ENCODE measurements around the gene DARS1. TPM values are rescaled to one million over a fixed set of nuclear protein-coding genes. Genes with fewer than 3 reads are reported as not detected.

The DARS1 gene
- total RNA-seq, 1 experiment from 2014 or later = 85.3 TPM

- ChIA-PET CTCF (no interaction called here), POLR2A (no interaction called here)
- intact Hi-C loops (cut with micrococcal nuclease; ENCODE audit: unreplicated experiment) = no loop called here
Measured at GRCh38 chr2:136020831-136021230, 35.4 kb upstream of the DARS1 start.

DNA sequence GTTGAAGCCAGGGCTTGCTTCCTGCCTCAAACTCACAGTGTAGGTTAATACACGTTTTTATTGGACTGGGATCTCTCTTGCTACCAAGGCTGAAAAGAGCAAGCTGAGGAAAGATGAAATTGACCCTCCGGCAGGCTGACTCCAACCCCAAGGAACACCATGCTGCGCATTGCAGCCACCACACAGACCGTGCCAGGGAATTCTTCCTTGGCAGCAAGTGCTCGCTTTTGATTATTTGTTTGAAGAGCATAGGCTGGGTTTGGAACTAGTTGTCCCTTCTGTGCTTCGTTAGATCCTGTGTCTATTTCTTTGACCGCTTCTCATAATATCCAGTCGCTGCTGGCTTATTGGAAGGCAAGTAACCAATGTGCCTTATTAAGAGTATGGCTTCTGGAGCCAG is 34.4 kb upstream of the DARS1 start:
- CTCF ChIA-PET = no interaction called here
- no peak overlapping the region for H3K27ac ChIP-seq (ENCODE audit: low read length)
- no peak for ATAC-seq
- intact Hi-C loops (cut with micrococcal nuclease; ENCODE audit: unreplicated experiment) = no loop called here
- no peak for DNase-seq (ENCODE audit: low read depth, low spot score)
- no peaks in the 10 kb centered on the region for H3K36me3 ChIP-seq (ENCODE audit: control insufficient read depth, insufficient read depth, low read length)
- no peak overlapping the region for H3K4me3 ChIP-seq (ENCODE audit: low read depth in 2 of 2, low read length in 2 of 2)
- no TSS peak for BruUV-seq (replicated peaks)
- no peaks in the 10 kb centered on the region for H3K4me1 ChIP-seq (ENCODE audit: control insufficient read depth, insufficient read depth, low read length)
- in situ Hi-C loops (cut with HindIII; ENCODE audit: low pct_unique_long_range_greater_than_20kb, low sequenced_read_pairs) = no loop called here
- TF ChIP-seq TCF7L2 (IDR thresholded peaks at IDR 0.05; ENCODE audit: low read depth, low read length) = no peak
- TF ChIP-seq, protein P1, sequence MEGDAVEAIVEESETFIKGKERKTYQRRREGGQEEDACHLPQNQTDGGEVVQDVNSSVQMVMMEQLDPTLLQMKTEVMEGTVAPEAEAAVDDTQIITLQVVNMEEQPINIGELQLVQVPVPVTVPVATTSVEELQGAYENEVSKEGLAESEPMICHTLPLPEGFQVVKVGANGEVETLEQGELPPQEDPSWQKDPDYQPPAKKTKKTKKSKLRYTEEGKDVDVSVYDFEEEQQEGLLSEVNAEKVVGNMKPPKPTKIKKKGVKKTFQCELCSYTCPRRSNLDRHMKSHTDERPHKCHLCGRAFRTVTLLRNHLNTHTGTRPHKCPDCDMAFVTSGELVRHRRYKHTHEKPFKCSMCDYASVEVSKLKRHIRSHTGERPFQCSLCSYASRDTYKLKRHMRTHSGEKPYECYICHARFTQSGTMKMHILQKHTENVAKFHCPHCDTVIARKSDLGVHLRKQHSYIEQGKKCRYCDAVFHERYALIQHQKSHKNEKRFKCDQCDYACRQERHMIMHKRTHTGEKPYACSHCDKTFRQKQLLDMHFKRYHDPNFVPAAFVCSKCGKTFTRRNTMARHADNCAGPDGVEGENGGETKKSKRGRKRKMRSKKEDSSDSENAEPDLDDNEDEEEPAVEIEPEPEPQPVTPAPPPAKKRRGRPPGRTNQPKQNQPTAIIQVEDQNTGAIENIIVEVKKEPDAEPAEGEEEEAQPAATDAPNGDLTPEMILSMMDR (IDR thresholded peaks at IDR 0.05) = no peak
- POLR2A ChIA-PET = no interaction called here
- H3K27me3 ChIP-seq (ENCODE audit: control insufficient read depth, insufficient read depth, low read length) = peaks cover 6% of the 10 kb centered on the region; the same call in 1 of the 2 replicates
- no peaks in the 10 kb centered on the region for H3K9me3 ChIP-seq (ENCODE audit: control insufficient read depth, insufficient read depth, low read depth, low read length)

More at GRCh38 chr2:136020831-136021230, 35.4 kb upstream of the DARS1 start:
- DNase-seq (ENCODE audit: low read depth, low spot score) (no peak), ATAC-seq (no peak)
- Histone ChIP-seq H3K27me3 (ENCODE audit: control insufficient read depth, insufficient read depth, low read length) (peaks cover 5% of the 10 kb centered on the region; the same call in 1 of the 2 replicates), H3K4me3 (ENCODE audit: low read depth in 2 of 2, low read length in 2 of 2) (no peak overlapping the region), H3K27ac (ENCODE audit: low read length) (no peak overlapping the region), H3K9me3 (ENCODE audit: control insufficient read depth, insufficient read depth, low read depth, low read length) (no peaks in the 10 kb centered on the region), H3K36me3 (ENCODE audit: control insufficient read depth, insufficient read depth, low read length) (no peaks in the 10 kb centered on the region), H3K4me1 (ENCODE audit: control insufficient read depth, insufficient read depth, low read length) (no peaks in the 10 kb centered on the region)
- in situ Hi-C loops (cut with HindIII; ENCODE audit: low pct_unique_long_range_greater_than_20kb, low sequenced_read_pairs) = no loop called here
- BruUV-seq (replicated peaks) = no TSS peak
- TF ChIP-seq REST (IDR thresholded peaks at IDR 0.05; ENCODE audit: insufficient read depth in 1 of 2, low read depth in 2 of 2, low read length in 1 of 2) (no peak), SIN3A (IDR thresholded peaks at IDR 0.05; ENCODE audit: borderline replicate concordance, insufficient read depth, low read depth, low read length) (no peak), TCF7L2 (IDR thresholded peaks at IDR 0.05; ENCODE audit: low read depth, low read length) (no peak), POLR2AphosphoS5 (IDR thresholded peaks at IDR 0.05; ENCODE audit: low read depth, low read length) (no peak)
- TF ChIP-seq, protein P1 (IDR thresholded peaks at IDR 0.05) = no peak
